SK-N-SH treated with all-trans-retinoic acid at 6 μM for 48 hours (cell line): ENCODE measurements around the gene DCLK1.
A peak's percentile ranks its signal among the peaks of the same experiment; 100 is the strongest.

Experiments
- ATAC-seq: fragments of 200-7000 bp; cut with Tn5 transposase; 3 replicates; pipeline ENCODE4 v1.9.1; 2020; ENCODE audit warnings: mild to moderate bottlenecking, moderate library complexity
- ARNTL ChIP-seq: fragments of 450-650 bp; formaldehyde crosslinking; IDR thresholded peaks from 2 replicates; pipeline ENCODE4 v1.5.0; 2020; ENCODE audit warnings: low read depth, mild to moderate bottlenecking, moderate library complexity, borderline replicate concordance
- CSDC2 ChIP-seq: fragments of 250-450 bp; sonication (Bioruptor Pico); IDR thresholded peaks from 2 replicates; pipeline ENCODE4 v1.5.0; 2020; ENCODE audit warnings: mild to moderate bottlenecking, moderate library complexity
- ESRRG ChIP-seq: fragments of 250-450 bp; sonication (Bioruptor Pico); IDR thresholded peaks from 2 replicates; pipeline ENCODE4 v1.6.1; 2021; ENCODE audit warnings: mild to moderate bottlenecking
- GLIS3 ChIP-seq: fragments of 250-450 bp; sonication (Bioruptor Pico); IDR thresholded peaks from 2 replicates; pipeline ENCODE4 v1.5.0; 2020; ENCODE audit warnings: mild to moderate bottlenecking, moderate library complexity
- ISL1 ChIP-seq: fragments of 250-450 bp; sonication (Bioruptor Pico); IDR thresholded peaks from 2 replicates; pipeline ENCODE4 v2.1.2; 2022; ENCODE audit warnings: mild to moderate bottlenecking, moderate library complexity
- OSR1 ChIP-seq: fragments of 250-450 bp; sonication (Bioruptor Pico); IDR thresholded peaks from 2 replicates; pipeline ENCODE4 v1.8.0; 2022; ENCODE audit warnings: moderate library complexity, mild to moderate bottlenecking, inconsistent platforms
- PPARA ChIP-seq: fragments of 250-450 bp; sonication (Bioruptor Pico); IDR thresholded peaks from 2 replicates; pipeline ENCODE4 v1.5.0; 2020; ENCODE audit warnings: mild to moderate bottlenecking, borderline replicate concordance
- RARB ChIP-seq: fragments of 250-450 bp; sonication (Bioruptor Pico); IDR thresholded peaks from 2 replicates; pipeline ENCODE4 v1.8.0; 2021; ENCODE audit warnings: mild to moderate bottlenecking, moderate library complexity
- SNAI2 ChIP-seq: fragments of 250-450 bp; sonication (Bioruptor Pico); IDR thresholded peaks from 2 replicates; pipeline ENCODE4 v1.5.0; 2020; ENCODE audit warnings: mild to moderate bottlenecking, moderate library complexity
- TCF4 ChIP-seq: fragments of 250-450 bp; sonication (Bioruptor Pico); IDR thresholded peaks from 2 replicates; pipeline ENCODE4 v1.8.0; 2021; ENCODE audit warnings: mild to moderate bottlenecking, moderate library complexity, borderline replicate concordance
- TOX ChIP-seq: fragments of 250-450 bp; sonication (Bioruptor Pico); IDR thresholded peaks from 2 replicates; pipeline ENCODE4 v1.8.0; 2021; ENCODE audit warnings: mild to moderate bottlenecking, moderate library complexity, borderline replicate concordance
- ZC3H10 ChIP-seq: fragments of 250-450 bp; sonication (Bioruptor Pico); IDR thresholded peaks from 2 replicates; pipeline ENCODE4 v1.5.1; 2021; ENCODE audit warnings: mild to moderate bottlenecking, moderate library complexity
- ZFP3 ChIP-seq: fragments of 250-450 bp; sonication (Bioruptor Pico); IDR thresholded peaks from 2 replicates; pipeline ENCODE4 v1.5.0; 2020; ENCODE audit warnings: mild to moderate bottlenecking, moderate library complexity
- ZFP30 ChIP-seq: fragments of 450-650 bp; formaldehyde crosslinking; IDR thresholded peaks from 2 replicates; pipeline ENCODE4 v1.5.0; 2022; ENCODE audit warnings: mild to moderate bottlenecking, moderate library complexity
- ZNF565 ChIP-seq: fragments of 450-650 bp; formaldehyde crosslinking; conservative IDR thresholded peaks from 2 replicates; pipeline ENCODE4 v1.5.0; 2020; ENCODE audit warnings: low read depth, mild to moderate bottlenecking, moderate library complexity
- ZNF70 ChIP-seq: fragments of 450-650 bp; formaldehyde crosslinking; IDR thresholded peaks from 2 replicates; pipeline ENCODE4 v1.5.0; 2020; ENCODE audit warnings: mild to moderate bottlenecking, moderate library complexity
- TF ChIP-seq, protein P1 (sequence below): fragments of 250-450 bp; sonication (Bioruptor Pico); IDR thresholded peaks from 2 replicates; pipeline ENCODE4 v1.8.0; 2020; ENCODE audit warnings: mild to moderate bottlenecking, moderate library complexity, borderline replicate concordance
- TF ChIP-seq, protein P2 (sequence below): fragments of 250-450 bp; sonication (Bioruptor Pico); IDR thresholded peaks from 2 replicates; pipeline ENCODE4 v1.5.0; 2020; ENCODE audit warnings: mild to moderate bottlenecking, moderate library complexity
- TF ChIP-seq, protein P3 (sequence below): fragments of 250-450 bp; sonication (Bioruptor Pico); IDR thresholded peaks from 2 replicates; pipeline ENCODE4 v1.5.1; 2021; ENCODE audit warnings: mild to moderate bottlenecking, moderate library complexity
- TF ChIP-seq, protein P4 (sequence below): fragments of 250-450 bp; sonication (Bioruptor Pico); IDR thresholded peaks from 2 replicates; pipeline ENCODE4 v1.8.0; 2021; ENCODE audit warnings: low read depth, mild to moderate bottlenecking, moderate library complexity, borderline replicate concordance
- TF ChIP-seq, protein P5 (sequence below): fragments of 250-450 bp; sonication (Bioruptor Pico); IDR thresholded peaks from 2 replicates; pipeline ENCODE4 v1.5.1; 2020; ENCODE audit warnings: low read depth, mild to moderate bottlenecking, moderate library complexity

Gene DCLK1

DNA sequence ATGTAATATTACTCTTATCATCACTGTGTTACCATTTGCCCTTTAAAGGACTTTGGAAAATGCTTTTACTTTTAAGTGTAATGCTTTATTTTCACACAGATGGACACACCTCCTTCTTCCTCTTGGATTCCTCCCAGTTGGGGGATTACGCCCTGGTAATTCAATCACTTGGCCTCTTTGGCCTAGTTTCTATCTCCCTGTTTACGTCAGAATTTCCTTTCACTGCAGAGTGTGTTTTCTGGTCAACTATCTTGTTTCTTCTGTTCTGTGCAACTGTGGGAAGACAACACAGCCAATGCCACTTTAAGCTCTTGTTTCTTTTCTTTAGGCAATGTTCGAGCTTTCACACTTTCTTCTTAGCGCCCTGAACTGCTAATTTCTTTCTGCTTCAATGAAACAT, 397.4 kb downstream of the DCLK1 start:
- no peak for TF ChIP-seq ARNTL (CRISPR knock-in tag)
- TF ChIP-seq TCF4 (CRISPR knock-in tag): no peak
- no peak for TF ChIP-seq PPARA (CRISPR knock-in tag)
- TF ChIP-seq, protein P1, sequence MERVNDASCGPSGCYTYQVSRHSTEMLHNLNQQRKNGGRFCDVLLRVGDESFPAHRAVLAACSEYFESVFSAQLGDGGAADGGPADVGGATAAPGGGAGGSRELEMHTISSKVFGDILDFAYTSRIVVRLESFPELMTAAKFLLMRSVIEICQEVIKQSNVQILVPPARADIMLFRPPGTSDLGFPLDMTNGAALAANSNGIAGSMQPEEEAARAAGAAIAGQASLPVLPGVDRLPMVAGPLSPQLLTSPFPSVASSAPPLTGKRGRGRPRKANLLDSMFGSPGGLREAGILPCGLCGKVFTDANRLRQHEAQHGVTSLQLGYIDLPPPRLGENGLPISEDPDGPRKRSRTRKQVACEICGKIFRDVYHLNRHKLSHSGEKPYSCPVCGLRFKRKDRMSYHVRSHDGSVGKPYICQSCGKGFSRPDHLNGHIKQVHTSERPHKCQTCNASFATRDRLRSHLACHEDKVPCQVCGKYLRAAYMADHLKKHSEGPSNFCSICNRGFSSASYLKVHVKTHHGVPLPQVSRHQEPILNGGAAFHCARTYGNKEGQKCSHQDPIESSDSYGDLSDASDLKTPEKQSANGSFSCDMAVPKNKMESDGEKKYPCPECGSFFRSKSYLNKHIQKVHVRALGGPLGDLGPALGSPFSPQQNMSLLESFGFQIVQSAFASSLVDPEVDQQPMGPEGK (CRISPR knock-in tag): no peak
- no peak for TF ChIP-seq GLIS3 (CRISPR knock-in tag)
- TF ChIP-seq CSDC2 (CRISPR knock-in tag): no peak
- no peak for TF ChIP-seq TOX (CRISPR knock-in tag)
- no peak for TF ChIP-seq ZFP3 (CRISPR knock-in tag)
- no peak for TF ChIP-seq ZNF565 (CRISPR knock-in tag)
- no peak for TF ChIP-seq ISL1 (CRISPR knock-in tag)
- TF ChIP-seq, protein P2, sequence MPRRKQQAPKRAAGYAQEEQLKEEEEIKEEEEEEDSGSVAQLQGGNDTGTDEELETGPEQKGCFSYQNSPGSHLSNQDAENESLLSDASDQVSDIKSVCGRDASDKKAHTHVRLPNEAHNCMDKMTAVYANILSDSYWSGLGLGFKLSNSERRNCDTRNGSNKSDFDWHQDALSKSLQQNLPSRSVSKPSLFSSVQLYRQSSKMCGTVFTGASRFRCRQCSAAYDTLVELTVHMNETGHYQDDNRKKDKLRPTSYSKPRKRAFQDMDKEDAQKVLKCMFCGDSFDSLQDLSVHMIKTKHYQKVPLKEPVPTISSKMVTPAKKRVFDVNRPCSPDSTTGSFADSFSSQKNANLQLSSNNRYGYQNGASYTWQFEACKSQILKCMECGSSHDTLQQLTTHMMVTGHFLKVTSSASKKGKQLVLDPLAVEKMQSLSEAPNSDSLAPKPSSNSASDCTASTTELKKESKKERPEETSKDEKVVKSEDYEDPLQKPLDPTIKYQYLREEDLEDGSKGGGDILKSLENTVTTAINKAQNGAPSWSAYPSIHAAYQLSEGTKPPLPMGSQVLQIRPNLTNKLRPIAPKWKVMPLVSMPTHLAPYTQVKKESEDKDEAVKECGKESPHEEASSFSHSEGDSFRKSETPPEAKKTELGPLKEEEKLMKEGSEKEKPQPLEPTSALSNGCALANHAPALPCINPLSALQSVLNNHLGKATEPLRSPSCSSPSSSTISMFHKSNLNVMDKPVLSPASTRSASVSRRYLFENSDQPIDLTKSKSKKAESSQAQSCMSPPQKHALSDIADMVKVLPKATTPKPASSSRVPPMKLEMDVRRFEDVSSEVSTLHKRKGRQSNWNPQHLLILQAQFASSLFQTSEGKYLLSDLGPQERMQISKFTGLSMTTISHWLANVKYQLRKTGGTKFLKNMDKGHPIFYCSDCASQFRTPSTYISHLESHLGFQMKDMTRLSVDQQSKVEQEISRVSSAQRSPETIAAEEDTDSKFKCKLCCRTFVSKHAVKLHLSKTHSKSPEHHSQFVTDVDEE: no peak
- no peak for TF ChIP-seq RARB (CRISPR knock-in tag)
- TF ChIP-seq, protein P3, sequence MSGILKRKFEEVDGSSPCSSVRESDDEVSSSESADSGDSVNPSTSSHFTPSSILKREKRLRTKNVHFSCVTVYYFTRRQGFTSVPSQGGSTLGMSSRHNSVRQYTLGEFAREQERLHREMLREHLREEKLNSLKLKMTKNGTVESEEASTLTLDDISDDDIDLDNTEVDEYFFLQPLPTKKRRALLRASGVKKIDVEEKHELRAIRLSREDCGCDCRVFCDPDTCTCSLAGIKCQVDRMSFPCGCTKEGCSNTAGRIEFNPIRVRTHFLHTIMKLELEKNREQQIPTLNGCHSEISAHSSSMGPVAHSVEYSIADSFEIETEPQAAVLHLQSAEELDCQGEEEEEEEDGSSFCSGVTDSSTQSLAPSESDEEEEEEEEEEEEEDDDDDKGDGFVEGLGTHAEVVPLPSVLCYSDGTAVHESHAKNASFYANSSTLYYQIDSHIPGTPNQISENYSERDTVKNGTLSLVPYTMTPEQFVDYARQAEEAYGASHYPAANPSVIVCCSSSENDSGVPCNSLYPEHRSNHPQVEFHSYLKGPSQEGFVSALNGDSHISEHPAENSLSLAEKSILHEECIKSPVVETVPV (CRISPR knock-in tag): no peak
- TF ChIP-seq, protein P4, sequence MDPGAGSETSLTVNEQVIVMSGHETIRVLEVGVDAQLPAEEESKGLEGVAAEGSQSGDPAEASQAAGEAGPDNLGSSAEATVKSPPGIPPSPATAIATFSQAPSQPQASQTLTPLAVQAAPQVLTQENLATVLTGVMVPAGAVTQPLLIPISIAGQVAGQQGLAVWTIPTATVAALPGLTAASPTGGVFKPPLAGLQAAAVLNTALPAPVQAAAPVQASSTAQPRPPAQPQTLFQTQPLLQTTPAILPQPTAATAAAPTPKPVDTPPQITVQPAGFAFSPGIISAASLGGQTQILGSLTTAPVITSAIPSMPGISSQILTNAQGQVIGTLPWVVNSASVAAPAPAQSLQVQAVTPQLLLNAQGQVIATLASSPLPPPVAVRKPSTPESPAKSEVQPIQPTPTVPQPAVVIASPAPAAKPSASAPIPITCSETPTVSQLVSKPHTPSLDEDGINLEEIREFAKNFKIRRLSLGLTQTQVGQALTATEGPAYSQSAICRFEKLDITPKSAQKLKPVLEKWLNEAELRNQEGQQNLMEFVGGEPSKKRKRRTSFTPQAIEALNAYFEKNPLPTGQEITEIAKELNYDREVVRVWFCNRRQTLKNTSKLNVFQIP (CRISPR knock-in tag): no peak
- peak; percentile 32; the same call in 2 of the 3 replicates for ATAC-seq

DNA sequence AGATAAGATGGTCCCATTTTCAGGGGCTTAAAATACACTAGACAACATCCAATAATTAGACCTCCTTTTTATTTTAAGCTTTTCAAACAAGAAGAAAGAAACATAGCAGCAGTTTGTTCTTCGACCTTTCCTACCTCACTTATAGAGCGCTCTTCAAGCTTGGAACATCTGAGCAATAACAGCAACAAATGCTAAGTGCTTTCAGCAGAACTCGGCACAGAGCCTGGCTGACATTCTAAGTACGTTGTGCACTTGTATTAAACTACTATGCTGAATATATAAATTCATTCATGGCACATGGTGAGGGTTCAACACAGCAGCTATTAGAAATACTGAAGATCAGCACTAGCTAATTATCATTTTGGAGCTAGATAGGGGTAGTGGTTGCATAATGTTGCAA, 398.6 kb downstream of the DCLK1 start:
- no peak for TF ChIP-seq ZFP30
- TF ChIP-seq TOX (CRISPR knock-in tag): no peak
- no peak for TF ChIP-seq ZNF70 (CRISPR knock-in tag)
- TF ChIP-seq, protein P4 (CRISPR knock-in tag): no peak
- TF ChIP-seq OSR1 (CRISPR knock-in tag): no peak
- TF ChIP-seq SNAI2 (CRISPR knock-in tag): no peak
- no peak for ATAC-seq

DNA sequence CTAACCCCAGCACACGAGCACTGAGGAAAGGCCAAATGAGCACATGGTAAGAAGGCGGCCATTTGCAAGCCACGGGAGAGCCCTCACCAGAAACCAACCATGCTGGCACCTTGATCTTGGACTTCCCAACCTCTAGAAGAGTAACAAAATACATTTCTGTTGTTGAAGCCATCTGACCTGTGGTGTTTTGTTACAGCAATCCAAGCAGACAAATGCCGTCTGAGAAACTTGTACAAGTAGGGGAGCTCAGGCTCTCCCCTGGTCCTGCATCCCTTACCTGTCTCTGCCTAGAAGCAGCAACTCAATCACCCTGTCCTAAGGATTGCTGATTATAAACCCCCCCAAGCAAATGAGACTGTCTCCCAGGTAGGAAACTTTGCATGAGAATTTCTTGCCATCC, 399.7 kb downstream of the DCLK1 start:
- ATAC-seq: no peak
- TF ChIP-seq RARB (CRISPR knock-in tag): no peak
- no peak for TF ChIP-seq ARNTL (CRISPR knock-in tag)
- TF ChIP-seq ESRRG (CRISPR knock-in tag): no peak
- TF ChIP-seq, protein P5, sequence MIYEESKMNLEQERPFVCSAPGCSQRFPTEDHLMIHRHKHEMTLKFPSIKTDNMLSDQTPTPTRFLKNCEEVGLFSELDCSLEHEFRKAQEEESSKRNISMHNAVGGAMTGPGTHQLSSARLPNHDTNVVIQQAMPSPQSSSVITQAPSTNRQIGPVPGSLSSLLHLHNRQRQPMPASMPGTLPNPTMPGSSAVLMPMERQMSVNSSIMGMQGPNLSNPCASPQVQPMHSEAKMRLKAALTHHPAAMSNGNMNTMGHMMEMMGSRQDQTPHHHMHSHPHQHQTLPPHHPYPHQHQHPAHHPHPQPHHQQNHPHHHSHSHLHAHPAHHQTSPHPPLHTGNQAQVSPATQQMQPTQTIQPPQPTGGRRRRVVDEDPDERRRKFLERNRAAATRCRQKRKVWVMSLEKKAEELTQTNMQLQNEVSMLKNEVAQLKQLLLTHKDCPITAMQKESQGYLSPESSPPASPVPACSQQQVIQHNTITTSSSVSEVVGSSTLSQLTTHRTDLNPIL (CRISPR knock-in tag): no peak
- no peak for TF ChIP-seq CSDC2 (CRISPR knock-in tag)
- TF ChIP-seq ZNF565 (CRISPR knock-in tag): no peak
- TF ChIP-seq ZC3H10: no peak
